HG02759 (cell line): ENCODE results near the gene ITPR2.

Experiments
- ATAC-seq: cut with Tn5 transposase; IDR thresholded peaks from one replicate; pipeline ENCODE4 v1.9.1; 2021; ENCODE audit warnings: mild to moderate bottlenecking, moderate library complexity; ENCODE audit not compliant: unreplicated experiment

ITPR2 gene

DNA sequence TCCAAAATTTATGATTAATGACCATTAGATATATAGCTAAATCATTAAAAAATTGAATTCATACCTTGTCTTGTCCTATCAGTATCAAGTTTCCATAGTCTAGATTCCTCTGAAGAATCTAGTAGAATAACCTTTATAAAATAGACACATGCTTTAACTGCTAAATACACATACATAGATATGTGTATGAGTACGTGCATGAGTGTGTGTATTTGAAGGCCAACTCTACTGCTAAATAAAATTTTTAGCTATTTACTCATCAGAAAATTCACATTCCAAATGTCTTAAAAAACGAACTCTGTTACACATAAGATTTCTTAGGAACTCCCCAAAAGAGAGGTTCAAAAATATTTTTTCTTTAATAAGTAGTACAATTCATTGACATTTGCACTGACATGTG is 404.6 kb downstream of the ITPR2 start:
- no peak for ATAC-seq

DNA sequence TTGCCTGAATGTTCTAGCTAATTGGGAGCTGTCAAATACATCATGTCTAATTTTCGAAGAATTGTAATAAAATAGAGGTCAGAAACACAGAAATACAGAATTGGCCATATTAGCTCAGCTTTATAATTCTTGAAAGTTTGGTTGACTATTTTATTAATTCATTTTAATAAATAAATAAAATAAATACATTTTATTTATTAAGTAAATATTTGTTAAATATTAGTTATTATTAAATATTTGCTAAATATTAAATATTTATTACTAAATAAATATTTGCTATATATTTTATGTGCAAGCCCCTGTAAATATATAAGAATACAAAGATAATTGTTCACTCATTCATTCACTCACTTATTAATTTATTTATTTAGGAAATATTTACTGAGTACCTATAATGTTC is 406.3 kb downstream of the ITPR2 start:
- no peak for ATAC-seq

DNA sequence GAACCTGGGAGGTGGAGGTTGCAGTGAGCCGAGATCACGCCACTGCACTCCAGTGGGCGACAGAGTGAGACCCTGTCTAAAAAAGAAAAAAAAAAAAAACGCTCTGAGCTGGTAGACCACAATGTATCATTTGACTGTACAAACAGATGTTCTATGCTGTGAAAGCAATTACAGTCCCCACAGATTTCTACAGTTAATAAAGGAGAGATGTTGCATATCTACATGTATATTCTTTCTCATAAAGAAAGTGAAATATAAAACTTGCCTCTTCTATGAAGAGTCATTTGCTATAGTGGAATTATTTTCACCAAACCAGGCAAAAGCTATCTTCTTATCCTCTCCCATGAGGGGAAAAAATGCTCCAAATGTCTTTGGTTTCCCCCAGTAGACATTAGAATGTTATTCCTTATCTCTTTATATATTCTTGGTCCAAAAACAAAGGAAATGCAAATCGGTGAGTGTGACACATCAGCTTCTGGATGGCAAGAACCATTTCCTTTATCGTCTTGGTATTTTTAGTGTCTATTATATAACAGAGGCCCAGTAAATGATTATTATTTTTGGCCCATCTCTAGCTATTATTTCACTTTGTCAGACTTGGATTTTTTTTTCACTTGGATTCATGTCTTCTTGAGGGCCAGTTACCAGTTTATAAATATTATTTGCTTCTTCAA is 407.3 kb downstream of the ITPR2 start:
- ATAC-seq: peak; percentile 81

DNA sequence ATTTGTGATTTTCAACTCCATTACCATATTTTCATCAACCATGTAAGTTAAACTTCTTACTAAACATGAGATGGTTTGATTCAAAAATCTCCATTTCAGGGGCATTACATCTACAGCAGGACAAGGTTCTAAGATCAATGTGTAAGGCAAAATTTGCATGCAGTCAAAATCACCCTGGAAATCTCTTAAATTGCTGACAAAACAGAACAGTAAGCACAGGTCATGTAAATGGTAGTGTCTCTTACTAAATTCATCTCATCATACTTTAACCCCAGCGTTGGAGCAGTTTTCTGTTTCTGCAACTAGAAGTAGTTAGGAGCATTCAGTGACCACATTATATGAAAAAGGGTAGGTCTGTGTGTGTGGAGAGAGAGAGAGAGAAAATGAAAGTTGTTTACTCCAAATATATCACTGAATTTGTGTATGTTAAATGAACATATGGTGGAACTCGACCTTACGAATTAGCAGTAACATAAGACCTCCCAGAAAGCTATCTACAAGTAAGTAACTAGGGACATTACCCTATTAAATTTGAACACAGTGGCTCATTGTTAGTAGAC is 410.1 kb downstream of the ITPR2 start:
- ATAC-seq: peak; percentile 56

- ATAC-seq: no peak
Measured at GRCh38 chr12:26416550-26416949, 416.4 kb downstream of the ITPR2 start.

- ATAC-seq: no peak
Measured at GRCh38 chr12:26410689-26411088, 422.3 kb downstream of the ITPR2 start.

DNA sequence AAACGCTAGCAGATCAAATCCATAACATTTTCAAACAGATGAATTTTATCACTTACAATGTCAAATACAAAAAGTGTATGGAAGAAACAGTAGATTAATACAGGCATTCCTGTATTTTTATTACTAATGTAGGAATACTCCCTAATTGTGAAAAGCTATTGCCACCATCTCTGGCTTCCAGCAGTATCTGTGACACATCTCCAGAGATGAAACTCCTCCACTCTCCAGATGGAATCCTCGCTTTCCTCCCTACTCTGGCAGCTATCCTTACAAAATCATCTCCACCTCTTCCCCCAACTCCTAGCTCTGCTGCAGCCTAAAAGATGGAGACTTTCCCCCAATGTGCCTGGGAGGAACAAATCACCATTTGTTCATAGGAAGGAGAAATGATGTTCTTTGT is 426.2 kb downstream of the ITPR2 start:
- no peak for ATAC-seq

- no peak for ATAC-seq
Measured at GRCh38 chr12:26406391-26406790, 426.6 kb downstream of the ITPR2 start.

DNA sequence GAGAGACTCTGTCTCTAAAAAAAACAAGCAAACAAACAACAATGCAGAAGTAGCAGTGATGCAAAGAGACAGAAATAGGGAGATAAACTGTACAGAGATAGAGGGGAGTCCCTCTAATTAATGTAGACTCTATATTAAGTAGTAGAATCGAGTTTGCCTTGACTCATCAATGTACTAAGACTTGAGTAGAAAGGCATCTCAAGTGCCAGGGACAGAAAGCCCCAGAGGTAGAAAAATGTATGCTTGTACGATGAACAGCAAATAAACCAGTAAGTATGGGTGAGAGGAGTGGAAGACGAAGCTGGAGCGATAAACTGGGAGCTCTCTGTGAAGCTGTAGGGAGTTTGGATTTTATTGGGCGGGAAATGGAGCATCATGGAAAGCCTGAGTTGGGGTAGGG is 429.4 kb downstream of the ITPR2 start:
- no peak for ATAC-seq

DNA sequence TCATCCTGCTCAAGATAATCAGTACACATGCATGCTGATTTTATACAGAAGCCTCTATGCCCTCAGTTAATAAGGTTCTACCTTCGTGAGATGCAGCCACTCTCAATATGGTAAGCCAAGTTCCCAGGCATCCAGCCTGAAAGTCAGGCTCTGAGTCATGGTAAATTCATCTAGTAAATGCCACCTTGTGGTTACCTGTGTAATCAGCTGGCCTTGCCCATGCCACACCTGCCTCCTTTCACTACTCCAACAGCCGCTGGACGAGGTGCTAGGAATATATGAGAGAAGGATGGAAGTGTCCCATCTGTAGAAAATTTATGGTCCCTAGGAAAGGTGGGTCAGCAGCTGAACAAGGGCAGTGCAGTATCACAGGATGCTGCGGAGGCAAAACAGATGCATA is 430.3 kb downstream of the ITPR2 start:
- no peak for ATAC-seq

GRCh38 chr12:26401874-26402273 is 431.1 kb downstream of the ITPR2 start:
- ATAC-seq: no peak

DNA sequence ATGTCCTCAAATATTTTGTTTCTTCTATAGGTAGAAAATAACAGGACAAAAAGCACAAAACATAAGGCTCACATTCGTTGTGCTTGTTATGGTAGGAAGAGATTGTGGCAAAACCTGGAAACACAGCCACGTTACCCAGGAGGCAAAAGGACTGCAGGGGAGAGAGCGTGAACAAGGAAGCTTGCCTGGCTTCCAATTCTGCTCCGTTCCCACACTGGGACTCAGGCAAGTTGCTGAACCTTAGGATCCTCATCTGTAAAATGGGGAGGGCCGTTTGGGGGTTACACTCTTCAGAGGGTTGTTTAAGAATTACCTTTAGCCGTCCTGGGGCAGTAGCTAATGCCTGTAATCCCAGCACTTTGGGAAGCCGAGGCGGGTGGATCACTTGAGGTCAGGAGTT is 432.4 kb downstream of the ITPR2 start:
- ATAC-seq: no peak

DNA sequence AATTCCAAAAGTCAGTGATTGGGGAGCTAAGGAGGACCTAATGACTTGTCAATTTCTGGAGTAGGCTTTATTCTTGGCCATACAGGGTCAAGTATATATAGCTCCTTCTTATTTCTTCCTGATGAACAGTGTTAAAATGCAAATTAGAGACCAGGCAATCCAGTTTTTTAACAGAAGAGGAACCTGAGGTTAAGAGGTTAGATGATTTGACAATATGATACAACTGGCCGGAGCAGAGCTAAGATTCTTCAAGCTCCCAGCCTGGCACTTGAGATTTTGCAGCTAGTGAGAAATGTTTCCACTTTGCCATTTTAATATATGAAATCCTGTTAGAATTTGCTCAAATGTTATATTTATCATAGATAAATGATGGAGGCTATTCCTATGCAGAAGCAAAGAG is 433.6 kb downstream of the ITPR2 start:
- ATAC-seq: no peak

DNA sequence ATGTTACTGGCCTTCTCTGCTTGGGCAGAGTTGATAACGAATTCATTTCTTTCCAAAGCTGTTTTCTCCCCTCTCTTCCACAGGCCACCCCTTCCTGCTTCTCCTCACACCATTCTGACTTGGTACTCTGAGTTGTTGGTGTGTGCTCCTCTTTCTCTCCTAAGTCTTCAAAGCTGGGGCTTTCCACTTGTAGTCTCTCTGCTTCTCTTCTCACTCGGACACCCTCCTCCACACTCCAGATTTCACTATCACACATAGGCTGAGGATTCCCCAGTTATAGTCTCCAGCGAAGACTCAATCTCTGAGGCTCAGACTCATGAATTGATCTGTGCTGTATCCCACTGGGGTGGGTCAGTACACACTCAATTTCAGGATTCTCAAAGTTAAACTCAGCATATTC is 436.6 kb downstream of the ITPR2 start:
- peak; percentile 91 for ATAC-seq

- no peak for ATAC-seq
Measured at GRCh38 chr12:26389343-26389742, 443.7 kb downstream of the ITPR2 start.

DNA sequence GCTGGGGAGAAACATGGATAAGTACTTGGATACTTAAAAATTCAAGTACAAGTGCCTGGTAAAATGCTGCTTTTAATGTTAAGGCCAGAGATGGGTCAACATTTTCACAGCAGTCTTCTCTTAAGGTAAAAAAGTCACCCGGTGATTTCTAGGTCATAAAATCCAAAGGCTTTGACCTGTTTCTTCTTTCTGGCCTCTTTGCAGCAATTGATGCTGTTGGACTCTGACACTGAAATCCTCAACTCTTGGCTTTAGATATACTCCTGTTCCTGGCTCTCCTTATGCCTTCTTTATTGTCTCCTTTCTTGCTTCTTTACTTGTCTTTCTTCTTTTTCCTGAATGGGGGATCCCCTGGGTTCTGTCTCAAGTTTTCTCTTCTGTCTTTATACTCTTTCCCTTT is 448.5 kb downstream of the ITPR2 start:
- ATAC-seq: no peak

- ATAC-seq: no peak
Measured at GRCh38 chr12:26383041-26383440, 450.0 kb downstream of the ITPR2 start.

DNA sequence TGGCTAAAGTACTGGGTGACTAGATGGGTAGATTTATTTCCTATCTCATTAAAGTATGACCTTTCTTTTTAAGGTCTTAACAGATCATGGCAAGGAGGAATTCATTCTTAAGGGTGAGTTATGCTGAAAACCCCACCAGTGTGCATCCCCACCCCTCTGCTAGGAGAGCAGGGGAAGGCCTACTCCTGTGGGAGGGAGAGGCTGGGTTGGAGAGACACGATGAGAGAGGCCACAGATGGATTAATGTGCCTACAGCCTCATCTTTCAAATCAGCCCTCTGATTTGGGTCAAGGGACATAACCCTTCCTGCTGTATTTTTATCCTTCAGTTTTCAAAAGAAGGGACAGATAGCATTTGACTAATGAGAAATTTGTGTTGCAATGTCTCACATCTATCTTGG is 452.1 kb downstream of the ITPR2 start:
- ATAC-seq: no peak

- no peak for ATAC-seq
Measured at GRCh38 chr12:26379777-26380467, 453.1 kb downstream of the ITPR2 start.

DNA sequence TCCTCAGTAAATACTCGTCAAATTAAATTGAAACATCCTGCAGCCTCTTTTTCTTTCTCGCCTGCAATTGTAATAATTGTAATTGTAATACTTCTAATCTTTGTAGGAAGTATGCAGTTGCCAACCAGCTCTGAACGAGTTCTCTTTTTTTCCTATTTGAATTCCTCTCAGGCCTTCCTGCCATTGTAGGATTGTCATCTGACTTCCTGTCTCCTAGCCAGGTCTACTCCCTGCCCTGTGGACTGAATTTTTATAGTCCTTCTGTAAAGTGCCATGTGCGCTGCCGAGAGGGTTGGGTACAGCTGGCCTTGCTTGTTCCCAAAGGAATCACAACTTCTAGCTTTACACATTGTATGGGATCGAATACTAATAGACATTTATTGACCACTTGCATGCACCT is 454.3 kb downstream of the ITPR2 start:
- no peak for ATAC-seq

DNA sequence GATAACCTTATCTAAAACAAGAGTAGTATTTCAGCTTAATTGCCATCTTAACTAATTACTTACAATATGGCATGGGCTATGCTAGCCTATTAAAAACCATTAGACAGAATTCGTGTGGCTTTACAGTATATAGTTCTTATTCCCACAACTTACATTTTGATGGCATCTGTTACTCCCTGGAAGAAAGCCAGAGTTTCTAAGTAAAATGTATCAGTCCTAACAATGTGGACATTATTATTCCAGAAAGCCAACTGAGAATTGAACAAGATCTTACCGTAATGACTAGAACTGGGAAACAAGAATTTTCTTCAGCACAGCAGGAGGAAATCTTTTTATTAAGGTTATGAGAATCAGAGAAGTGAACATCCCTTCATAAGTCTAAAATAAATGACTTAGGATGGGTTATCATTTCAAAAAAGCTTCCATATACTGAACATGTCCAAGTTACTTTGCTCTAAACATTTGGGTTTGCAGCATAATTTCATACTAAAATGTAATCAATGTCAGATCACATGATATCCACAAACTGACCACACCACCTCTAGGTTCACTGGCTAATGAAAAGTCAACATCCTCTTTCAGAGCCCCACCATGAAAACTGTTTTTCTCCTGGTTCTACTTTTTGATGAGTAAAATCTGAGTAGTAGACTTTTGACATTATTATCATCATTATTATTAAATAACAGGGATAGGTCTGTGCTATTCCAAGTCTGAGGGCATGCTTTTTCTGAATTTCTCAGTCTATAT is 457.9 kb downstream of the ITPR2 start:
- ATAC-seq: no peak
